GM19468 (cell line): Measurements from ENCODE around the gene TCEAL8.
"Not testable (repeated sequence)": the region's sequence is repeated elsewhere in the genome, so short reads cannot be mapped to it uniquely, and the experiment has no call there.

ENCODE experiments used
- ATAC-seq: cut with Tn5 transposase; IDR thresholded peaks from one replicate; pipeline ENCODE4 v1.9.1; 2021; ENCODE audit warnings: mild to moderate bottlenecking, moderate library complexity, moderate number of reproducible peaks; ENCODE audit not compliant: unreplicated experiment; ENCODE audit errors: extremely low read depth

TCEAL8 gene, protein sequence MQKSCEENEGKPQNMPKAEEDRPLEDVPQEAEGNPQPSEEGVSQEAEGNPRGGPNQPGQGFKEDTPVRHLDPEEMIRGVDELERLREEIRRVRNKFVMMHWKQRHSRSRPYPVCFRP

DNA sequence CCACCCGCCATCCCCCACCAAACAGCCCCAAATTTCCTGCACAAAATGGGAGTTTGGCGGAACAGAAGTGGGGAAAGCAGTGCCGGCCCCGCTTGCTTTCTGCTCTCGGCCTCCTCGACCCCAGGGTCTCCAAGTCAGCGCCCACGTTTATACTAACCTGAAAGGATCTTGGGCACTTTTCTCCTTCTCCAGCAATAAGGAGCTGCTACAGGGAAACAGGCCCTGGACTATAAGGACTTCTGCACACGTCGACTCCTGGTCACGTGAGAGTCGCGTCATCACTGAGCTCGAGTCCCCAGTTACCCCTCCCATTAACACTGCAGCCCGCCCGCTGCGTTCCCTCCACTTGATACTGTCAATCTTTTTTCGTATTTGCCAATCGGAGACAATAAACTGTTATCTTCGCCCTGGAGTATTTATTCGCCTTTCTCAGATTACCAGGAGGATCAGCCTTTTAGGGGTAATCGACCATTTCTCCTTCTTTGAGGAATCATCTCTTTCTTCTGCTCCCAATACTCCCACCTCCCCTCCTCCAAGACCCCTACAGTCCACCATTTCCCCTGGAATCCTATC, at the start of gene TCEAL8:
TCEAL8 (minus strand) TSS at position 235 of the 573 bp plus-strand sequence. CDS start 1,176 bp downstream, outside the sequence.
- peak; percentile 77 for ATAC-seq

DNA sequence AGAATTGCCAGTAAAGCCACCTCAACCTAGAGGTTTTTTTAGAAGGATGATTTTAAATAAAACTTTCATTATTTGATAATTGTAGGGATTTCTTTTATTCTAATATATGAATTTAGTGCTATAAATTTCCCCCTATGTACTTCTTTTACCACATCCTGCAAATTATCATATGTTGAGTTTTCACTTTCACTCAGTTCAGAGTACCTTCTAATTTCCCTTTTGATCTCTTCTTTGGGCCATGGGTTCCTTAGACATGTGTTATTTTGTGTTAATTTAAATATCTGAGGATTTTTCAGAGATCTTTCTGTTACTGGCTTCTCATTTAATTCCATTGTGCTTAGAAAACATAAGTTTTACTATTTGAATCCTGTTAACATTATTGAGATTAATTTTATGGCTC, 49.8 kb upstream of the TCEAL8 start:
- no peak for ATAC-seq

DNA sequence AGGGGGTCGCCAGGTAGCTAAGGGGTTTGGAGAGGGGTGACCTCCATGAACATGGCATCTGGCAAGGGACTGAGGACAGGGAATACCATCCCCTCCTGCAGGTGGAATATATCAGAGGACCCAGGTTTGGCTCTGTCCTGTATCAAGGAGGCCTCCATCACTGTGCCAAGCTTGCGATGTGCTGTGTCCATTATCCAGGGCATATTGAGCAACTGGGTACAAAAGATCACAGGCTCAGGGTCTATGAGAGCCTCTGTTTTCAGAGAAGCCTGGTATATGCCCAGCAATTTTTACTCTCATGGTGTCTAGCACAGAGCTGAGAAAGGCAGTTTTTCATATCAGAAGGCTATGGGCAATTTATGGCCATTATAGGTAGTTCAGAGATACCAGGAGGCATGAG, 38.2 kb upstream of the TCEAL8 start:
- no peak for ATAC-seq

DNA sequence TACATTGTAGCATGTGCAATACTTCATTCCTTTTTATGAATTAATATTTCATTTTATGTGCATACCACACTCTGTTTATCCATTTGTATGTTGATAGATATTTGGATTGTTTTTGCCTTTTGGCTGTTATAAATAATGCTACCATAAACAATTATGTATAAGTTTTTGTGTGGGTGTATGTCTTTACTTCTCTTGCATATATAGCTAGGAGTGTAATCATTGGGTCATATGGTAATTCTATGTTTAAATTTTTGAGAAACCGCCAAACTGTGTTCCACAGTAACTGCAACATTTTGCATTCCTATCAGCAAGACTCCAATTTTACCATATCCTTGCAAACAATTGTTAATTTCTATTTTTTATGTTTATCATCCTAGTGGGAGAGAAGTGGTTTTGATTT, 24.7 kb upstream of the TCEAL8 start:
- no peak for ATAC-seq

DNA sequence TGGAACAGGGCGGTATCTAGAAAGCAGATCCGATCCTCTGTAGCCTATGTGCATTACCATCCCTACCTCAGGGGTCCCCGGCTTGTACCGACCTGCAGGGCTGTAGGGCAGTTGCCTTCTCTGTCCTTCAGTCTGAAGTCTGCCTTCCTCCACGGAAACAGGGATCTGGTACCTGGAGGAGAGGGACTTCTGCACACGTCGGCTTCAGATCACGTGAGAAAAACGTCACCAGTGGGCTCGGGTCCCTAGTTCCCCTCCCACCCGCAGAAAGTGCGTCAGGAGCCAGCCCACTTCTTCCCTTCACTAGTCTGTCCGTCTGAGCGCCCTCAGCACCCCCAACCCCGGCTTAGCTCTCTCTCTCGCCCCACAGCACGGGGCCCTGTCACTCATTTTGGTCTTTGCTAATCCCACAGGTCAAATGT, 21.6 kb upstream of the TCEAL8 start, which contains the start of gene TCEAL5:
TCEAL5 (minus strand) TSS at position 170 of the 422 bp plus-strand sequence. CDS start 2,187 bp downstream, outside the sequence.
- ATAC-seq = no peak

DNA sequence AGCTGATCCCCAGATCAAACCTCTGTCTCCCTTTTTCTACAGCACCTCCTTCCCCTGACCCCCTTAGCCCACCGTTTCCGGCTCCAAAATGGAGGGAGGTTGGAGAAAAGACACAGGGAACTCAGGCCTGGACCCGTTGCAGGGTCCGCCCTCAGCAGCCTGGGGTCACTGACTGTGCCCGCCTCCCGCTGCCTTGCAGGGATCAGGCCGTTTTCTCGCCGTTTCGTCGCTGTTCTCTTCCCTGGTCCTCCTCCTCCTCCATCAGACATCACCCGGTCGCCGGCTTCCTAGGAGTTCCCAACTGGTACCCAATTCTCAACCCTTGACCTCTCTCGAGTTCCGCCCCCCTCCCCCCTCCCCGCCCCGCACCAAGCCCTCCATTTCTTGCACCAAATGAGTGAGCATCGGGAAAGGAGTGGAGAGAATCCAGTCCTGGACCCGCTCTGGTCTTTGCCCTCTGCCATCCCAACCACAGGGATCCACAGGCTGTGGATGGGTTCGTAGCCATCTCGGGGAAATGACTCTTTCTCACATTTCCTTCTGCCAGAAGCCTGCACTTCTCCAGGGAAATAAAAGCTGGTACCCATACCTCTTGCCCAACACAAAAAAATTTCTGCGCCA, 21.1 kb upstream of the TCEAL8 start:
- no peak for ATAC-seq

DNA sequence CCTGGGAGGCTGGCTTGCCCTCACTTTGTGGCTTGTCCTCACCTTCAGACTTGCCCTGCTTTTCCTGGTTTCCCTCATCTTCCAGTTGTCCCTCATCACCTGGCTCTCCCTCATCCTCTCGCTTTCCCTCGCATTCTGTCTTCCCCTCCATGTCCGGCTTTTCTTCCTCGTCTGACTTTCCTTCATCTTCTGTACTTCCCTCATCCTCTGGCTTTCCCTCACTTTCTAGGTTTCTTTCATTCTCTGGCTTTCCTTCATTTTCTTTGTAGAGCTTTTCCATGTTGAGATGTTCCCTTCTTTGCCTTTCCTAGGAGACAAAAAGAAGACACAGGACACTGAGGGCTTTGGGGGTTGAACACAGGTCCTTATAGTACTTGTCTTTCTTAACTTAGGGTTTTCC, 19.3 kb upstream of the TCEAL8 start:
- no peak for ATAC-seq

DNA sequence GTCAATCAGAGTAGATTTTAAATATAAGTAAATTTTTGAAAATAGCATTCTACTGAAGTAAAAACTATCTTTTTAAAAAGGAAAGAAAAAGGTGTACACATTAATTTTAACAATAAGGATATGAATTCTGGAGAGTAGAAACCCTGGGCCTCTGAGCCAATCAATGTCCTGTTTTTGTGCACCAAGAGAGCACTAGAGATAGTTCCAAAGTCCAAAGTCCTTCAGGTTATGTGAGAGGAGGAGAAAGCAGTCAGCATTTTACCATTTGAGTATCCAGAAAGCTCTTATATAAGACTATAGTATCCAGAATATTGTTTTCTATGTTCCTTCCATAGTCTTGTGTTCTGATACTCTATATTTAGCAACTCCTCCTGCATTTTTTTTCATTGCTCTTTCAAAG, 3.3 kb upstream of the TCEAL8 start:
- no peak for ATAC-seq

DNA sequence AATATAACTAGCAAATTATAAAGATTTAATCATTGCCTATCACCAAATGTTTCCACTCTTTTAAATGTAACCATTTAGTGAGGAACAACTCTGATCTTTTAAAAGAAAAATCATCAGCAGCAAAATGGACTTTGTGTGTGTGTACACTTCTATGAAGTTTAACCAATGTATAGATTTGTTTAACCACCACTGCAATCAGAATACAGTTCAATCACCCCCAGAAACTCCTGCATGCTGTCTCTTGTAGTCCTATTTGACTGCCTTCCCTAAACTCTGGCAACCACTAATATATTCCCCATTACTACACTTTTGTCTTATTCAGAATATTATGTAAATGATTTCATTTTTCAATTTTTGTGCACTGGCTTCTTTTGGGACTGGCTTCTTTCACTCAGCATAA, 1.7 kb upstream of the TCEAL8 start:
- ATAC-seq = no peak

DNA sequence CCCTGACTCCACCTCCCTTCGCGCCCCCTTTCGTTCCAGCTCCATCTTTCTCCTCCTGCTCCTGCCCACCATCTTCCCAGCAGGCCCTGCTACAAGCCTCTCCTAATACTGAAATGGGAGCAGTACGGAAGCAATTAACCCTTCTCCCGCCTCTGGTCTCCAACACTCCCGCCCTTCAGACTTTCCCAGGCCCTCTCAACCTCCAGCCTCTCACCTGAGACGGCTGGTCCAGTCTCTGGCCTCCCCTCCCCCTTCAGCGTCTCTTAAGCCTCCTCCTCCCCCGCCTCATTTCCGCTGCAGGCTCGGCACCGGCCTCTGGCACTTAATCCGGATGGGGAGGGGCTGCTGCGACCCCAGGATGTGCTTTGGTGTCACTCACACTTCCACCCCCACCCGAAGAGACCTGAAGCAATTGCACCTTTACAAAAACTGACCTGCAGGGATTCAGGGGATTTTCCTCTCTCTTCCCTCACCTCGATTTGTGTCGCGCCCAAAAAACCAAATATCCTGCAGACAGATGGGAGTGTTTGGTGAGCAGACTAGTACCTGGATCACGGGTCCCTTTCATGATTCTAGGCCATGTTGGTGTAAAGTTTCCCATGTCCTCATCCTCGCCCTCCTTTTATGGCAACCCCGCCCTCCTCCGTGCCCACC, 657 bp downstream of the TCEAL8 start:
- no peak for ATAC-seq

DNA sequence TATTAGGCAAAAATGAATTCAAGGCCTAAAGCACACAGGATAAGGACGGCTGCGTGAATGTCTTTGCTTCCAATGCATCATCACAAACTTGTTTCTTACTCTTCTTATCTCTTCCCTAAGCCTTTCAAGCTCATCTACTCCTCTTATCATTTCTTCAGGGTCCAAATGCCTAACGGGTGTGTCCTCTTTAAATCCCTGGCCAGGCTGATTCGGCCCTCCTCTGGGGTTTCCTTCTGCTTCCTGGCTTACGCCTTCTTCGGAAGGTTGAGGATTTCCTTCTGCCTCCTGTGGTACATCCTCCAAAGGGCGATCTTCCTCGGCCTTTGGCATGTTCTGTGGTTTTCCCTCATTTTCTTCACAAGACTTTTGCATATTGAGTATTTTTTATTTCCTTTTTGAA, 1.3 kb downstream of the TCEAL8 start:
- ATAC-seq = no peak

DNA sequence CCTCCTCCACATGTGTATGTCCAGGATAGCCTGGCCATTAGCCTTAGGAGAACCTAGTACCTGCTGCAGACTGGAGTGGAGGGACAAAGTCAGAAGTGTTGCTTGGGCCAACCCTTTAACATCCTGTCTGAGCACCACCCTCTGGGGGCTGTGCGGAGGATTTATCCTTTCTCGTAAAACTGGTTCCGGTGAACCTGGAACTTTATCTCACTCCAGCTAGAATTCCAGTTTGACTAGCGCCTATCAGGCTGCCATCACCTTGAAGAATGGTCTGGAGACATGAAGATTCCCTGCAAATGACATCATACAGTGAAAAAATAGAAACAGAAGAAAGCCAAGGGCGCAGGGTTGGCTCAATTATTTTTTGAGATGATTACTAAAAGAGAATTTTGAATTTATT, 4.0 kb downstream of the TCEAL8 start:
- ATAC-seq = no peak

DNA sequence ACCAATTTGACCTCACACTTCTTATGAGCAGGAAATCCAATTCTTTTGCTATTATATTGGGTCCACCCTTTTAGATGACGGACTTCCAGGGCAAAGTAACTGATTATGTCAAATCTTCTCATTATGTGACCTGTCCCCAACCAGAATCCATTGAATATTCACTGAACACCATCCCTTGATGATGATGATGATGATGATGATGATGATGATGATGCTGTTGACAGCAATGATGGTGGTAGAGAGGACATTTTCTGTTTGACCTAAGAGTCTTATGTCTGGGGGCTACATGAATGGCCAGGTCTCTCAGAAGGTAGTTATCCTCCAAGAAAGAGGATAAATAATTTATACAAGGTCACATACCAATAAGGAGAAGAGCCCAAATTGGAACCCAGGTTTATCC, 5.2 kb downstream of the TCEAL8 start:
- no peak for ATAC-seq

DNA sequence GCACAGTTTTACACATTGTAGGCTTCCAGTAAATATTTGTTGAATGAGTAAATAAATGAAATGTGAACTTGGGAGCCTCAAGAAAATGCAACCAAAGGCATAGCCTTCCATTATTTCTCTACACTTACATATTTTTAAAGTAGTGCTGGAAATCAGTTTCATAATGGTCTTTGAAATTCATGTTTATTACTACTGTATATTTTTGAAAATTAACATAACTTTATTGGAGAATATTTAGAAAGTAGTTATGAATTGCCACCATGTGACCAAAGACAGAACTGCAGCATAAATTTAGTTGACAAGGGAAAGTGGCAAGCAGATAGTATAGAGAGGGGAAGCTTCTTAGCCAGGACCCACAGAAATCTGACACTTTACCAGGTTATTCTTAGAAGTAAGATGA, 6.4 kb downstream of the TCEAL8 start:
- no peak for ATAC-seq

DNA sequence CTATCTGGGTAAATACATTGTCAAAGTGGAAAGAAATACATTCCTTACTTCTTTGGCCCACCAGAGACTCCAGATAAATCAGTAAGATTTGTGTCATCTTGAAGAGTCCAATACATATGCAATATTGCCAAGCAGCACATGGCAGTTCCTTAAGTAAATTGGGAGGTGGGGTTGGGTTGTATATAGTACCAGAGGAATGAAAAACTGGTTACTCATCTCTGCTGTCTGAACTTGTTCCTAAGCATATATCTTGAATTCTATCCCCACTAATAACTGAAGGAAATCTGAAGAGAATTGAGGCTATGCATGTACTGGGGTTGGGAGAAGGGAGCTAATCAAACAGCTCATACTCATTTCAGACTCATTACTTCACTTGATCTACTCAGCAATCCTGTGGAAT, 14.8 kb downstream of the TCEAL8 start:
- no peak for ATAC-seq

DNA sequence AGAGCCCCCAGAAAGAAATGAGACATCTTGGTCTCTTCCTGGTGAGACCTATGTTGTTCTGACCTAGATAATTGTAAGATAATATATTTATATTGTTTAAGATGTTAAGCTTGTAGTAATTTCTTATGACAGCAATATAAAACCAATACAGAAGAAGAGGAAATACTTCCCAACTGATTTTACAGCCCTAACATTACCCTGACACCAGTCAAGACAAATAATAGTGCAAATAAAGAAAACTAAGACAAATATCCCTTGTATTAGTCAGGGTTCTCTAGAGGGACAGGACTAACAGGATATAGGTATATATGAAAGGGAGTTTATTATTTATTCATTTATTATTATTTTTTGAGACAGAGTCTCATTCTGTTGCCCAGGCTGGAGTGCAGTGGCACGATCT, 18.7 kb downstream of the TCEAL8 start:
- ATAC-seq = no peak

DNA sequence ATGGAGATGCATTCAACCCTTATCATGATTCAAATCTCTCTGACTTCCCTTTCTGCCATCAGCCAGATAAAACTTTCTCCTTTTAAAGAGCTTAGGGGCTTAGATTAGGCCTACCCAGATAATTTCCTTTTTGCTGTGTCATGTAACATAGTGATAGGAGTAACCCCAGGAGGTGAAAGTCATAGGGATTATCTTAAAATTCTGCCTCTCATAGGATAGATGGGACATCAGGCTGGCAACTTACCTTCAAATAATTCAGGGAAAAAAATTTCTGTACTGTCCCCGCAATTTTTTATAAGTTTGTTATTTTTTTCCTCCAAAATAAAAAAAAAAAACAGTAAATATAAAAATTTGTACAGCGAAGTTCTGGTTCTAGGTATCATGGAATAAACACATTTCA, 19.3 kb downstream of the TCEAL8 start:
- ATAC-seq = not testable (repeated sequence)

DNA sequence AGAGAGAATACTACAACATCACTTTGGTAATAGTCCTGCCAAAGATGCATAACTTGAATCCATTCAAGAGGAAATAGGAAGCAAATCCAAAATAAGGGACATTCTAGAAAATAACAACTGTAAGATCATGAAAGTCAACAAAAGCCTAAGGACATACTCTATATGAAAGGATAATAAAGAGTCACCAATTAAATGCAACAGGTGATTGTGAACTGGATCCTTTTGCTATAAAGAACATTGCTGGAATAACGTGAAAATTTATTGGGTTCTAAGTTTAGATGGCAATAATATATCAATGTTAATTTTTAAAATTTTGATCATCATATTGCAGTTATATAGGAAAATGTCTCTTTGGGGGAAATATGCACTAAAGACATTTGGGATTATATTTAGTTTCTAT, 20.1 kb downstream of the TCEAL8 start:
- no peak for ATAC-seq

DNA sequence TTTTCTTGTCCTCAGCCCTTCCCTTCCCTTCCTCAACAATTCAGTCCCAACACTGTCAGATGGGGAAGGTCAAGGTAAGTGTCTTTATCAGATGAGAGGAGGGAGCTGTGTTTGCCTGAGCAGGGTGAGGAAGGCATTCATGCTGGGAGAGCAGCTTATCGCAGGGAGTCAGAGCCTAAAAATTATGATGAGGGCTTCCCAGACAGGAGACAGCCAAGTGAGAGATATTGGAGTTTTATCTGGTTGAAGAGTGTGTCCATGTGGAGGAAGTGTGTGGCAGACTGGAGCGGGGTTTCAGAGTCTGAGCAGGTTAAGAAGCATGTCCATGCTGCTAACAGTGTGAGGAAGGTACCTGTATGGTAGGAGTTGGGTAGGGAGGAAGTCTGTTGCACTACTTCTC, 21.7 kb downstream of the TCEAL8 start:
- no peak for ATAC-seq

DNA sequence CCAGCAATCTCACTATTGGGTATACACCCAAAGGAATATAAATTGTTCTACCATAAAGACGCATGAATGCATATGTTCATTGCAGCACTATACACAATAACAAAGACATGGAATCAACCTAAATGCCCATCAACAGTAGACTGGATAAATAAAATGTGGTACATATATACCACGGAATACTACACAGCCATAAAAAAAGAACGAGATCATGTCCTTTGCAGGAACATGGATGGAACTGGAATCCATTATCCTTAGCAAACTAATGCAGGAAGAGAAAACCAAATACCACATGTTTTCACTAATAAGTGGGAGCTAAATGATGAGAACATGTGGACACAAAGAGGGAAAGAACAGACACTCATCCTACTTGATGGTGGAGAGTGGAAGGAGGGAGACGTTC, 29.0 kb downstream of the TCEAL8 start:
- not testable (repeated sequence) for ATAC-seq

DNA sequence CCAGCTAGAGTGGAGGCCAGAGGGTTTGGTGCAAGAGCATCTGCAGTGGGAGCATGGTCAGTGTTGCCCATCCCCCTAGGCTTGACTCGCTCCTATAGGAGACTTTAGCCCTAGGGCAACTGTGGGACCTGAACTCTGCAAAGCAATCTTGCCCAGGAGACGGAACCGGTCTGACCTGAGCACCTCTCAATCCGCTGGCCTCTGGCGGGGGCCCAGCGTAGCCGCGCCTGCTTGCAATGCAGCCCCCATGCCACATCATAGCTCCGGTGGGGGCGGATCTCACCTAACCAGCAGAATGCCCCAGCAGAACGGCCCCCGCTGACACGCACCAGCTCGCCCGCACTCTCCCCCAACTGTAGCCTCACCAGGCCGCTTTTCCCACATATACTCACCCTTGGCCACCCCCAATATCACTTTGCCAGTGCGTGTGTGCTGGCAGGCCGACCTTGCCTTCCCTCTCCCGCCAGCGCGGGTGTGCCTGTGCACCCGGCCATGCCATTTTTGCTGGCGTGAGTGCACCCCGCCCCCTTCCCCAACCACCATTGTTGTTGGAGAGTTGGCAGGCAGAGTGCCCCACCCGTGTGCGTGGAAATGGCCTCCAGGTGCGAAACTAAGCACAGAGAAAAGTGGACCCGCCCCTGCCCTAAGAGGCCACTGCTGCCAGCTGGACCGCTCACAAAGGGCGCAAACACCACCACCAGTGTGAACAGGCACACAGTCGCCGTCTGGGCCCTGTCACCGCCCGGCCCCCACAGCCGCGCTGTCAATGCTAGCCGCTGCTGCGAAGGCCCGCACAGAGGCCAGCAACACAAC, 34.2 kb downstream of the TCEAL8 start:
- no peak for ATAC-seq
